ENCODE data around the gene ITSN1. TPM values are rescaled to one million over a fixed set of nuclear protein-coding genes. Genes with fewer than 3 reads are reported as not detected.
A peak's percentile ranks its signal among the peaks of the same experiment; 100 is the strongest.

The ITSN1 gene
- total and polyA plus RNA-seq, 12 donors = 20.0 to 60.5 (median 36.7) TPM

DNA sequence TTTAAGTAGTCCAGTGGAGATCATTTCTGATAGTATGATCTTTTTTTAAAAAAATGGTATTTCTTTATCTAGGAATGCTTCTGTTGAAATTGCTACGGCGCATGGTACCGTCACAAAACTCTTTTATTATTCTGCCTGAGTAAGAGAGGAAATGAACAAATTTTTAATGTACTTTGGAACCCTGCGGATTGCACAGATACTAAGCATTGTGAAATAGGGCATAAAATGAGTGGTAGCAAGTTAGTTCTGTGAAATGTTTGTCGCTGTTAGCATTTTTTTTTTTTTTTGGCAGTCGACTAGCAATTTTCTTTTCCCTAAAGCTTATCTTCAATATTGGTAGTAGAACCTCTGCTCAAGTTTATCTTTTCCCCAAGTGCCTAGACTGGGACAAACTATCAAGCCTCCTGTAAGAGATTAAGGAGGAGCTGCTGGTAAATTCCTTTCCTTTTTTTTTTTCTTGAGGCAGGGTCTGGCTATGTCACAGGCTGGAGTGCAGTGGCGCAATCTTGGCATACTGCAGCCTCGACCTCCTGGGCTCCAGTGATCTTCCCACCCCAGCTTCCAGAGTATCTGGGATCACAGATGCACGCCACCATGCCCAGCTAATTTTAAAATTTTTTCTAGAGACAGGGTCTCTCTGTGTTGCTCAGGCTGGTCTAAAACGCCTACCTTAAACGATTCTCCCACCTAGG, 2.2 kb downstream of the ITSN1 start:
- intact Hi-C loops (cut with DNase I) = loop anchor here (5.0 to 10.0 kb wide), 4 partner anchors 170 to 258 kb away; no protein-coding TSS in a partner anchor
- Histone ChIP-seq H3K27ac (peak overlapping the region; percentile 49 to 86 (median 84)), H3K4me1 (replicated peaks in 1 of 2) (peaks cover 17 to 43% of the 10 kb centered on the region in 2 donors), H3K27me3 (no peaks in the 10 kb centered on the region), H3K36me3 (replicated peaks in 1 of 2) (no peaks in the 10 kb centered on the region), H3K4me3 (peak overlapping the region in 1 of 4 donors; percentile 96), H3K9me3 (replicated peaks in 1 of 3) (no peaks in the 10 kb centered on the region)
- TF ChIP-seq POLR2A (IDR thresholded peaks at IDR 0.05) = no peak
- TF ChIP-seq, protein P1, sequence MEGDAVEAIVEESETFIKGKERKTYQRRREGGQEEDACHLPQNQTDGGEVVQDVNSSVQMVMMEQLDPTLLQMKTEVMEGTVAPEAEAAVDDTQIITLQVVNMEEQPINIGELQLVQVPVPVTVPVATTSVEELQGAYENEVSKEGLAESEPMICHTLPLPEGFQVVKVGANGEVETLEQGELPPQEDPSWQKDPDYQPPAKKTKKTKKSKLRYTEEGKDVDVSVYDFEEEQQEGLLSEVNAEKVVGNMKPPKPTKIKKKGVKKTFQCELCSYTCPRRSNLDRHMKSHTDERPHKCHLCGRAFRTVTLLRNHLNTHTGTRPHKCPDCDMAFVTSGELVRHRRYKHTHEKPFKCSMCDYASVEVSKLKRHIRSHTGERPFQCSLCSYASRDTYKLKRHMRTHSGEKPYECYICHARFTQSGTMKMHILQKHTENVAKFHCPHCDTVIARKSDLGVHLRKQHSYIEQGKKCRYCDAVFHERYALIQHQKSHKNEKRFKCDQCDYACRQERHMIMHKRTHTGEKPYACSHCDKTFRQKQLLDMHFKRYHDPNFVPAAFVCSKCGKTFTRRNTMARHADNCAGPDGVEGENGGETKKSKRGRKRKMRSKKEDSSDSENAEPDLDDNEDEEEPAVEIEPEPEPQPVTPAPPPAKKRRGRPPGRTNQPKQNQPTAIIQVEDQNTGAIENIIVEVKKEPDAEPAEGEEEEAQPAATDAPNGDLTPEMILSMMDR (IDR thresholded peaks at IDR 0.05) = no peak
- WGBS, 4 donors = 42 to 55% (median 50%) methylated on average over 11 of the region's 11 CpGs
- peak in 4 of 7 donors; percentile 23 to 32 (median 31) for DNase-seq

DNA sequence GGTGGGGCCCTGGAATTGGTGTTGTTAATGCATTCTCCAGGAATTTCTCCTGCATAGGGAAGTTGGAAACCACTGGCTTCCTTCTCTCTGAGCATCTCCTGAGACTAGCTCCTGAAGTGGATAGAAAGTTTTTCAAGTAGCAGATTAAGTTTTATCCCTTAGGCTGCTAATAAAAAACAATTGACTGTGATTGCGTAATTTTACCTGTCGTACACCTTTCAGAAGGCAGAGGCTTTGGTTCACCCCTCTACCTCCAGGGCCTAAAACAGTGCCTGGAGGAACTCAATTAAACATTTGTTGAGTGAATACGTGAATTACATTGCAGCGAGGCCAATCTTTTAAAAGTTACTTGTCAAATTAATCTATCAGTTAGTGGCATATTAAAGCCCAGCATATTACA, 3.4 kb downstream of the ITSN1 start:
- H3K27ac ChIP-seq = no peak overlapping the region
- H3K9me3 ChIP-seq (replicated peaks in 1 of 3) = no peaks in the 10 kb centered on the region
- no peaks in the 10 kb centered on the region for H3K27me3 ChIP-seq
- no peaks in the 10 kb centered on the region for H3K36me3 ChIP-seq (replicated peaks in 1 of 2)
- intact Hi-C loops (cut with DNase I) = loop anchor here (5.0 to 10.0 kb wide), 3 partner anchors 169 to 249 kb away; no protein-coding TSS in a partner anchor
- no peak for DNase-seq
- no peak overlapping the region for H3K4me3 ChIP-seq
- peaks cover 28 to 49% of the 10 kb centered on the region in 2 donors for H3K4me1 ChIP-seq (replicated peaks in 1 of 2)
- TF ChIP-seq, protein P1 (IDR thresholded peaks at IDR 0.05) = no peak
- TF ChIP-seq POLR2A (IDR thresholded peaks at IDR 0.05) = no peak
- WGBS, 4 donors = 93 to 95% (median 94%) methylated on average over 4 of the region's 4 CpGs

DNA sequence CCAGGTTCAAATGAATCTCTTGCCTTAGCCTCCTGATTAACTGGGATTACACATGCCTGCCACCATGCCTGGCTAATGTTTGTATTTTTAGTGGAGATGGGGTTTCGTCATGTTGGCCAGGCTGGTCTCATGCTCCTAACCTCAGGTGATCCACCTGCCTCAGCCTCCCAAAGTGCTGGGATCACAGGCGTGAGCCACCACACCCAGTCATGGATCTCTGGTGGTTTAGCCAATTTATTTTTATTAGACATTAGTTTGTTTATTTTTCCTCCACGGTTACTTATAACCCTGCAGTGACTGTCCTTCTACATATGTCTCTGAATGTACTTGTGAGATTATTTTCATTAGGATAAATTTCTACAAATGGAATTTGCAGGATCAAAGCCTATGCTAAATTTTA, 5.3 kb downstream of the ITSN1 start:
- WGBS, 4 donors = 87 to 91% (median 90%) methylated on average over 3 of the region's 3 CpGs
- no peak for DNase-seq

DNA sequence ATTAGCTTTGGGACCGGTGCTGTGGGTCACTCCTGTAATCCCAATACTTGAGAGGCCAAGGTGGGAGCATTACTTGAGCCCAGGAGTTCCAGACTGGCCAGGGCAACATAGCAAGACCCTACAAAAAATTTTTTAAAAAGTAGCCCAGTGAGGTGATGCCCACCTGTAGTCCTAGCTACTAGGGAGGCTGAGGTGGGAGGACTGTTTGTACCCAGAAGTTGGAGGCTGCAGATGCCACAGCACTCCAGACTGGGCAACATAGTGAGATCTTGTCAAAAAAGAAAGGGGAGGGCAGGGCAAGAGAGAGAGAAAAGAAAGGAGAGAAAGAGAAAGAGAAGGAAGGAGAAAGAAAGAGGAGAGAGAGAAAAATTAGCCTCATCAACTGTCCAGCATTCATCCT, 6.3 kb downstream of the ITSN1 start:
- no peaks in the 10 kb centered on the region for H3K36me3 ChIP-seq (replicated peaks in 1 of 2)
- no peak for DNase-seq
- no peaks in the 10 kb centered on the region for H3K9me3 ChIP-seq (replicated peaks in 1 of 3)
- WGBS, 4 donors = 93 to 100% (median 98%) methylated on average over 1 of the region's 1 CpG
- TF ChIP-seq, protein P1 (IDR thresholded peaks at IDR 0.05) = no peak
- no peak for TF ChIP-seq POLR2A (IDR thresholded peaks at IDR 0.05)
- no peaks in the 10 kb centered on the region for H3K27me3 ChIP-seq
- no peak overlapping the region for H3K4me3 ChIP-seq
- intact Hi-C loops (cut with DNase I) = loop anchor here (5.0 to 10.0 kb wide), 3 partner anchors 166 to 246 kb away; no protein-coding TSS in a partner anchor
- H3K27ac ChIP-seq = no peak overlapping the region
- peaks cover 39 to 67% of the 10 kb centered on the region in 2 donors for H3K4me1 ChIP-seq (replicated peaks in 1 of 2)

More for the DNA sequence above, 5.3 kb downstream of the ITSN1 start:
- no peaks in the 10 kb centered on the region for H3K9me3 ChIP-seq (replicated peaks in 1 of 3)
- H3K4me1 ChIP-seq (replicated peaks in 1 of 2) = peaks cover 39 to 63% of the 10 kb centered on the region in 2 donors
- TF ChIP-seq POLR2A (IDR thresholded peaks at IDR 0.05) = no peak
- TF ChIP-seq, protein P1 (IDR thresholded peaks at IDR 0.05) = no peak
- H3K27me3 ChIP-seq = no peaks in the 10 kb centered on the region
- no peaks in the 10 kb centered on the region for H3K36me3 ChIP-seq (replicated peaks in 1 of 2)
- intact Hi-C loops (cut with DNase I) = loop anchor here (5.0 to 10.0 kb wide), 3 partner anchors 167 to 247 kb away; no protein-coding TSS in a partner anchor
- no peak overlapping the region for H3K4me3 ChIP-seq
- H3K27ac ChIP-seq = no peak overlapping the region
